NCI-H2171 treated with DMSO at 0.1 percent for 48 hours (cell line): ENCODE data around the gene VAV2.
A peak's percentile ranks its signal among the peaks of the same experiment; 100 is the strongest.

Source experiments
- DNase-seq: peaks from one replicate; lab custom pipeline; 2025; lab: John Stamatoyannopoulos, UW

Gene VAV2

GRCh38 chr9:133891741-133892140, 100.4 kb downstream of the VAV2 start:
- DNase-seq, result no peak

GRCh38 chr9:133890583-133890982, 101.5 kb downstream of the VAV2 start:
- DNase-seq, result no peak

GRCh38 chr9:133889584-133890301, 102.4 kb downstream of the VAV2 start:
- DNase-seq, result peak; percentile 44

GRCh38 chr9:133888809-133889491, 103.2 kb downstream of the VAV2 start:
- no peak for DNase-seq

DNA sequence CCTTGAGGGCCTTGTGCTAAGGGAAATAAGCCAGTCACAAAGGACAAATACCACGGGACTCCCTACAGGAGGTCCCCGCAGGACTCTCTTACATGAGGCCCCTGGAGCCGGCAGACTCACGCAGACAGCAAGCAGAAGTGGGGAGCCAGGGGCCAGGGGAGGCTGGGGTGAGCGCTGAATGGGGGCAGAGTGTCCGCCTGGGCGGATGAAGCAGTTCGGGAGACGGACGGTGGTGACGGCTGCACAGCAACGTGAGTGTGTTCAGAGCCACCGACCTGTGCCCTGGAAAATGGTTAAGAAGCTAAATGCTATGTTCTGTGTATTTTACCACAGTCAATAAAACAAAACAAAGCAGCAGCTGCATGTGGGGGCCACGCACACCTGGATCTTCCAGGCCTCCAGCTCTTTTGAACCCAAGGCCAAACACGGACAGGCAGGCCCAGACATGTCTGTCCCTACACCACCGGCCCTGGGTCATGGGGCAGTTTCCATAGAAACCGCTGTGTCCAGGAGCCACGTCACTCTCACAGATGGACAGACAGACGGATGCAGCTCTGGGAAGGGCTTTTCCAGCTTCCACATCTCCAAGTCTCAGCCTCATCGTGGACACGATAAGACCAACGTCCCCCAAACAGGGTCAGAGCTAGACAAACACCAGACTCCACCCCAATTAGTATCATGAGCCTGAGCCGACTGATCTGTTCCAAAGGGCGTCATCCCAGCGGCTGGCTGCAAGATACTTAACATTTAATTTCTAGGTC, 103.9 kb downstream of the VAV2 start:
- no peak for DNase-seq

GRCh38 chr9:133887540-133888047, 104.5 kb downstream of the VAV2 start:
- no peak for DNase-seq

- DNase-seq, result no peak
Observed at GRCh38 chr9:133886563-133887501, 105.3 kb downstream of the VAV2 start.

- DNase-seq, result no peak
Observed at GRCh38 chr9:133884907-133885744, 107.0 kb downstream of the VAV2 start.

GRCh38 chr9:133882849-133883755, 109.0 kb downstream of the VAV2 start:
- DNase-seq, result peak; percentile 77

- DNase-seq, result no peak
Observed at GRCh38 chr9:133881671-133882381, 110.3 kb downstream of the VAV2 start.

- peak; percentile 65 for DNase-seq
Observed at GRCh38 chr9:133880851-133881661, 111.1 kb downstream of the VAV2 start.

- DNase-seq, result no peak
Observed at GRCh38 chr9:133880136-133880535, 112.0 kb downstream of the VAV2 start.

GRCh38 chr9:133879615-133880014, 112.5 kb downstream of the VAV2 start:
- DNase-seq, result peak; percentile 53

- DNase-seq, result no peak
Observed at GRCh38 chr9:133878402-133878801, 113.7 kb downstream of the VAV2 start.

DNA sequence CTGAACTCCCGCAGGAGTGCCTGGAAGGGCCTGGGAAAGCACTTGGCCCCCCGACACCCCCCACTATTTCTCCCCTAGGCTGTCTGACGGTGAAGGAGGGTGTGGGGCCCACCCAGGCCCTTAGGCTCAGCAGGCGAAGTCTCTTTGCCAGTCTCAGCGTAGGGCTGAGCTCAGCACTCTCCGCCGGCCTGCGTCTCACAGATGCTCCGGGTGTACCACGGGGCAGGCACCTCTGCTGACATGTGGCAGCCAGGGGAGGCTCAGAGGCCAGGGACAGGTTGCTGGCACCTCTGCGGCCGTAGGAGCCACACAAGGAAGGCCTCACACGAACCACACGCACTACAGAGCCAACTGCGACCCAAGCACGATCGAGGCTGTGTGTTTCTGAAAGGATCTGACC, 114.2 kb downstream of the VAV2 start:
- no peak for DNase-seq

GRCh38 chr9:133877327-133877726, 114.8 kb downstream of the VAV2 start:
- no peak for DNase-seq

DNA sequence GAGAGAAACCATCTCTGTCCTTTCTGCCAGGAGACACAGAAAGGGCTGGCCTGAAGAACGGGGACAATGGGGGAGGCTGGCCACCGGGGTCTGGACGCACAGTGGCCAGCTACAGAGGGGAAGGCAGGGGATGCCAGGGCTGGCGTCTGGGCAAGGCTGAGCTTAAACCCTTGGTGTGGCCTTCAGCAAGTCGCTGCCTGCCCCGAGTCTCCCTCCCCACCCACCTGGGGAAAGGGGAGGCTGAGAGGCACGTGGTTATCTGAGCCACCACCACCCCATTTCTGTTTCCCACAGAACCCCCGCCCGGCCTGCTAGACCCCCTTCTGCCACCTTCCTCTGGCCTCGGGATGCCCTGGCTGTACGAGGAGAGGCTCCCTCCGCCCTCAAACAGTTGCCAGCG, 115.3 kb downstream of the VAV2 start:
- peak; percentile 33 for DNase-seq

- DNase-seq, result peak; percentile 31
Observed at GRCh38 chr9:133876144-133876543, 116.0 kb downstream of the VAV2 start.
